GM19193 (cell line): ENCODE results near the gene L3MBTL2.

Experiments
- POLR2A ChIP-seq: IDR thresholded peaks from 4 replicates; pipeline ENCODE4 v1.6.1; 2011; ENCODE audit not compliant: insufficient read depth, insufficient read length; ENCODE audit errors: extremely low read depth

L3MBTL2 gene

DNA sequence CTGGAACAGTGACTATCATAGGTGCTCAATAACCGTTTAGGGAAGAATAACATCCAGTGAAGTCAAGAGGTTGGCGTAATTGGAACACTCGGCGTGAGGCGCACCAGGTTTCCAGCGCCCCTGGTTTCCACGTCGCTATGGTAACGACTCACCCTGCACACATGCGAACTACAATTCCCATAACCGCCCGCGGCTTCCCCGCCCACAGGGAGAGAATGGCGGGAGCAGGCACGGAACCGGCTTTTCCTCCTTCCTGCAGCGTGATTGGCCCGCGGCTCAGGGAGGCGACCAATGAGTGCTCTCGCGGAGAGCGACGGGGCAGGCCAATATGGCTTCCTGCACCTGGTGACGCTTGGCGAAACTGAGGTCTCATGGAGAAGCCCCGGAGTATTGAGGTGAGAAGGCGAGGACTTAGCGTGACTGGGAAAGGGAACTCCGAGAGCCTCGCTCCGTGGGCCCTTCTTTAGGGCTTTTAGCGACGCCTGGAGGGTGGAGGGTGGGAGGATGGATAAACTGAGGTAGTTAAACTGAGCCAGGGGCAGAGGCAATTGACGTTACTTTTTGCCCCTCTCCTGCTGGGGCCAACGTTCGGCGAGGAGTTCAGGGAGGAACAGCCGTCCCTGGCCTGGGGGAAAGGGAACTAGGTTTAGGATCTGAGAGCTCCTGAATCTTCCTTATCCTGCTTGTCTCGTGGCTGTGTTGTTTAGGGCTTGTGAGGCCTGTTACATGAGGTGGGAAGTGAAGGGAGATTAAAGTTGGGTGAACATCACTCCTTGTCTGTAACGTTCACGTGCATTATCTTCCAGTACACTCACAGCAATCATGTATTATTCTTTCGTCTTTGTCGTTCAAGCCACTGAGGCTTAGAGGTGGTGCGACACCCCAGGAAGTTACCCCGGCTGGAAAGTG is at the start of gene L3MBTL2:
Gene L3MBTL2 (plus strand): TSS at position 321 of the 909 bp plus-strand sequence. CDS start 51 bp downstream, at position 372.
- TF ChIP-seq POLR2A = peak; percentile 75

DNA sequence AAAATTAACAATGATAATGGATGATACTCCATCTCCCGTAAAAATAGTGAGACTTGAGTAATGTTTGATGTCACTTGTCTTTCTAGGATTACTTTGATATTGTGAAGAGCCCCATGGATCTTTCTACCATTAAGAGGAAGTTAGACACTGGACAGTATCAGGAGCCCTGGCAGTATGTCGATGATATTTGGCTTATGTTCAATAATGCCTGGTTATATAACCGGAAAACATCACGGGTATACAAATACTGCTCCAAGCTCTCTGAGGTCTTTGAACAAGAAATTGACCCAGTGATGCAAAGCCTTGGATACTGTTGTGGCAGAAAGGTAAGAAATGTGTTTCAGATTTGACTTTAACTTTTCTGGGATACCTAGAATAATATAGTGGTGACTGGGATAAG is 48.0 kb upstream of the L3MBTL2 start:
- TF ChIP-seq POLR2A = no peak

DNA sequence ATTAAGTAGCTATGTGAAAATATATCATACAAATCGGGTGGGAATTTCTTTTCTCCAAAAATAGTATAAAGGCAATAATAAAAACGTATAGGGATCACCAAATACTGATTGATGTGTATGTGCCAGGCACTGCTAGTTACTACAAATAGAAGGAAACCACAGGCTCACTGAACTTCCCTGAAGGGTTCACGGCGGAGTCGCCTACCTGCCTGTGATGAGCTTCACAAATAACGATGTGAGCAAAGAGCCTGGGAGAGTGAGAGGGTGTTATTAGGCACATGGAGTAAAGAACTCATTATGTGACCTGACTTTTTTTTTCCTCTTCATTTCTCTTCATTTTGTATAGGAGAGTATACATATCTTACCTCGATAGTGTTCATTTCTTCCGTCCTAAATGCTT is 36.0 kb upstream of the L3MBTL2 start:
- no peak for TF ChIP-seq POLR2A

DNA sequence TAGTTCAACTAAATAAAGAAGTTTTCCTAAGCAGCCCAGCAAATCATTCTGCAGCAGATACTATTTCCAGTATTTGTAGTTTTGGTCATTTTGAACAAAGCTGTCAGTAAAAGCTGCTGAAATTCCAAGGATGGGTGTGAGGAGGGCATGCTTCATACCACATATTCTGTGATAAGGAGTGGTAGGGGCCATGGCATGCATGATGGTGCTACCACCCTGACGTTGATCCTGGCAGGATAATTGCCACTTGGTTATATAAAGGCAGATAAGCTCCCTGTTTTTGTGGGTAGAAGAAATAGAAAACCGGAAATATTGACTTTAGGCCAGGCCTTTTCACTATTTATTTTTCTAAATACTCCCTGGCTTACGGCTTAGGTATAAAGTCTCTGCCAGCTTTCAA is 33.1 kb upstream of the L3MBTL2 start:
- TF ChIP-seq POLR2A = no peak

- no peak for TF ChIP-seq POLR2A
These were observed 29.6 kb upstream of the L3MBTL2 start for GRCh38 chr22:41175546-41175945.

DNA sequence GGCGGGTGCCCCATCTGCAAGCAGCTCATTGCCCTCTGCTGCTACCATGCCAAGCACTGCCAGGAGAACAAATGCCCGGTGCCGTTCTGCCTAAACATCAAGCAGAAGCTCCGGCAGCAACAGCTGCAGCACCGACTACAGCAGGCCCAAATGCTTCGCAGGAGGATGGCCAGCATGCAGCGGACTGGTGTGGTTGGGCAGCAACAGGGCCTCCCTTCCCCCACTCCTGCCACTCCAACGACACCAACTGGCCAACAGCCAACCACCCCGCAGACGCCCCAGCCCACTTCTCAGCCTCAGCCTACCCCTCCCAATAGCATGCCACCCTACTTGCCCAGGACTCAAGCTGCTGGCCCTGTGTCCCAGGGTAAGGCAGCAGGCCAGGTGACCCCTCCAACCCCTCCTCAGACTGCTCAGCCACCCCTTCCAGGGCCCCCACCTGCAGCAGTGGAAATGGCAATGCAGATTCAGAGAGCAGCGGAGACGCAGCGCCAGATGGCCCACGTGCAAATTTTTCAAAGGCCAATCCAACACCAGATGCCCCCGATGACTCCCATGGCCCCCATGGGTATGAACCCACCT is 28.0 kb upstream of the L3MBTL2 start:
- TF ChIP-seq POLR2A = no peak

DNA sequence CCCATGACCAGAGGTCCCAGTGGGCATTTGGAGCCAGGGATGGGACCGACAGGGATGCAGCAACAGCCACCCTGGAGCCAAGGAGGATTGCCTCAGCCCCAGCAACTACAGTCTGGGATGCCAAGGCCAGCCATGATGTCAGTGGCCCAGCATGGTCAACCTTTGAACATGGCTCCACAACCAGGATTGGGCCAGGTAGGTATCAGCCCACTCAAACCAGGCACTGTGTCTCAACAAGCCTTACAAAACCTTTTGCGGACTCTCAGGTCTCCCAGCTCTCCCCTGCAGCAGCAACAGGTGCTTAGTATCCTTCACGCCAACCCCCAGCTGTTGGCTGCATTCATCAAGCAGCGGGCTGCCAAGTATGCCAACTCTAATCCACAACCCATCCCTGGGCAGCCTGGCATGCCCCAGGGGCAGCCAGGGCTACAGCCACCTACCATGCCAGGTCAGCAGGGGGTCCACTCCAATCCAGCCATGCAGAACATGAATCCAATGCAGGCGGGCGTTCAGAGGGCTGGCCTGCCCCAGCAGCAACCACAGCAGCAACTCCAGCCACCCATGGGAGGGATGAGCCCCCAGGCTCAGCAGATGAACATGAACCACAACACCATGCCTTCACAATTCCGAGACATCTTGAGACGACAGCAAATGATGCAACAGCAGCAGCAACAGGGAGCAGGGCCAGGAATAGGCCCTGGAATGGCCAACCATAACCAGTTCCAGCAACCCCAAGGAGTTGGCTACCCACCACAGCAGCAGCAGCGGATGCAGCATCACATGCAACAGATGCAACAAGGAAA is 27.3 kb upstream of the L3MBTL2 start:
- no peak for TF ChIP-seq POLR2A

- no peak for TF ChIP-seq POLR2A
These were observed 26.6 kb upstream of the L3MBTL2 start for GRCh38 chr22:41178425-41178975.

- TF ChIP-seq POLR2A = no peak
These were observed 24.2 kb upstream of the L3MBTL2 start for GRCh38 chr22:41180926-41181325.

GRCh38 chr22:41181349-41182241 is 23.5 kb upstream of the L3MBTL2 start:
- no peak for TF ChIP-seq POLR2A

DNA sequence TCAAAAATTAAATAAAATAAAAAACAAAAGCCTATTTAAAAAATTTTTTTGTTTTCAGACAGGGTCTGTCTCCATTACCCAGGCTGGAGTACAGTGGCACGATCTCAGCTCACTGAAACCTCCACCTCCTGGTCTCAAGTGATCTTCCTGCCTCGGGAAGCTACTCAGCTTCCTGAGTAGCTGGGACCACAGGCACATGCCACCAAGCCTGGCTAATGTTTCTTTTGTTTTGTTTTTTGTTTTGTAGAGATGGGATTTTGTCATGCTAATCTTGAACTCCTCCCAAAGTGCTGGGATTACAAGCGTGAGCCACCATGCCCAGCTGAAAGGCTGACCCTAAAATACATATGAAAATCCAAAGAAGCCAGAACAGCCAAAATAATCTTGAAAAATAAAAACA is 20.4 kb upstream of the L3MBTL2 start:
- no peak for TF ChIP-seq POLR2A

DNA sequence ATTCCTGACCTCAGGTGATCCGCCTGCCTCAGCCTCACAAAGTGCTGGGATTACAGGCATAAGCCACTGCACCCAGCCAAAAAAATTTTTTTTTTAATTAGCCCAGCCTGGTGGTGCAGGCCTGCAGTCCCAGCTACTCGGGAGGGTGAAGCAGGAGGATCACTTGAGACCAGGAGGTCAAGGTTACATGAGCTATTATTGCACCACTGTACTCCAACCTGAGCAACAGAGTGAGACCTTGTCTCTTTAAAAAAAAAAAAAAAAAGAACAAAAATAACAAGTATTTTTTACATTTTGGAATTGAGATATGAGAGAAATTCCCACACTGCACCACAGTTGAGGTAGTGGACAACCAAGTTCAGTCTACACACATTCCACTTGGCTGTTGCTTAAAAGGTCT is 13.6 kb upstream of the L3MBTL2 start:
- TF ChIP-seq POLR2A = no peak

- no peak for TF ChIP-seq POLR2A
These were observed 11.3 kb upstream of the L3MBTL2 start for GRCh38 chr22:41193829-41194228.

DNA sequence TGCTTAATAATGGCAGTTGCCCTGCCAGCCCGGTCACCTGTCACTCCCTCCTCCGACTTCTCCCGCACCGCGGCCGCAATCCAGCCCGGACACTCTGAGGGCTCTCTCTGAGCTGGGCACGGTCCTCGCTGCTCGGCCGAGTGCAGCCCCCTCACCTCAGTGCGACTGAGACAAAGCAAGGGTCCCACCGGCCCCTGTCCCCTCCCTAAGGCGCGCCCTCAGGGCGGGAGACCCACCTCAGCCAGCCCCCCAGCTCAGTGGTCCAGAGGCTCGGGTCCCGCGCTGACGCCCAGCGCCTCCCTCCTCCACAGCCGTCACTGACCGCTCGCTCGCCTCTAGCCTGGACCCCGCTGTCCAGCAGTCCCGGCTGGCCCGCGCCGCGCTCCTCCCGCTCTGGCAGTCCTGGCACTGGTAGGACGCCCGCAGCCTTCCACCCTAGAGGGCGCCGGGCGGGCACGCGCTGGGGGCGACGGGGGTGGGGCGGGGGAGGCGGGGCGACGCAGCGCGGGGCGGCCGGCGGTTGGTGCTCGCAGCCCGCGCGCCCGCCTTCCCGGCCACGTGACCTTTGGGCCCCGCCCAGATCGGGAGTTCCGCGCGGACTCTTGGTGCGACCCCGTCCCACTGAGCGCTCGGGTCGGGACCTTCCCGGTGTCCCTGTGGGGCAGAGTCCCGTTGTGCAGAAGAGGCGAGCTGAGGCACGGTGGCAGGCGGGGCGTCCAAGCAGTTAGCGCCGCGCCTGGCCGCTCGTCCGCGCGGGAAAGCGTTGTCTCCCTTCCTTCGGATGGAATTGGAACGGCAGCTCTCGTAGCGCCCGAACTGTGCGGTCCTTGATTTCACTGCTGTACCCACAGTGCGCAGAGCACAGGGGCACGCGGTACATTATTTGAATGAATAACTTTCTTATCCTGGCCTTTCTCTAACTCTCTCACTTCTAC is 7.8 kb upstream of the L3MBTL2 start:
- no peak for TF ChIP-seq POLR2A
